MM.1S (cell line): ENCODE results near the gene ITIH3.

Source experiments
- CTCF ChIP-seq: fragments of 300-600 bp; sonication (generic); IDR thresholded peaks from 2 replicates; pipeline ENCODE4 v1.5.1; 2016; ENCODE audit warnings: antibody characterized with exemption, low read length, mixed read lengths
- EZH2 ChIP-seq: fragments of 300-600 bp; sonication (generic); optimal IDR thresholded peaks from 2 replicates; pipeline ENCODE3; 2017; ENCODE audit warnings: low read depth, mild to moderate bottlenecking, antibody characterized with exemption, low read length, mixed read lengths

DNA sequence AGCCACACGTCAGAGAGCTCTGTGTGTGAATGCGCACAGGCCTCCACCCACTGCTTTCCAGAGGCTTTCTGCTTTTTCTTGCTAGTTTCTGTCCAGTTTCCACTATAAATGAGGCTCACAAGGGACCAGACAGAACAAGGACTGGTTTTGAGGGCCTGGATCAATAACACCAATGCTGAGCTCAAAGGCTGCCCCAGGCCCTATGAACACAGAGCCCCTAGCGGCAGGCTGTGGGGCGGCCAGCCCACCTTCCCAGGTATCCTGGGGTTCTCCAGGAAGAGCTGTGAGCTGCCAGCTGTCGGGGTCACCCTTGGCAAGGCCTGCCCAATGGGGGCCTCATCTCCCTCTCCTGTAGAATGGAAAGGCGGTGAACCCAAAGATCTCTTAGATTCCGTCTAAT is 2.2 kb upstream of the ITIH3 start:
- TF ChIP-seq EZH2 (no peak), CTCF (no peak)
